NCI-H187 (cell line): ENCODE data around the gene GSTA5.
"Not testable (repeated sequence)": the region's sequence is repeated elsewhere in the genome, so short reads cannot be mapped to it uniquely, and the experiment has no call there.

ENCODE experiments used
- DNase-seq, 2 experiments: peaks; one replicate each; lab custom pipeline; 2025; lab: John Stamatoyannopoulos, UW

Gene GSTA5

GRCh38 chr6:52840763-52841585 lies at the start of gene GSTA5:
TSS of gene GSTA5 (minus strand) at chr6:52840813.
- no peak for DNase-seq

- no peak for DNase-seq
Measured at GRCh38 chr6:52890018-52890417, 49.4 kb upstream of the GSTA5 start.

- DNase-seq = no peak
Measured at GRCh38 chr6:52887910-52888524, 47.4 kb upstream of the GSTA5 start.

- DNase-seq = peak; percentile 24 to 30
Measured at GRCh38 chr6:52881996-52882841, 41.6 kb upstream of the GSTA5 start.

GRCh38 chr6:52881662-52881995 lies 41.0 kb upstream of the GSTA5 start:
- no peak for DNase-seq

GRCh38 chr6:52877786-52878185 lies 37.2 kb upstream of the GSTA5 start:
- no peak for DNase-seq

GRCh38 chr6:52877168-52877567 lies 36.6 kb upstream of the GSTA5 start:
- DNase-seq = no peak

GRCh38 chr6:52876056-52876787 lies 35.6 kb upstream of the GSTA5 start:
- no peak for DNase-seq

- no peak for DNase-seq
Measured at GRCh38 chr6:52872031-52872430, 31.4 kb upstream of the GSTA5 start.

- no peak for DNase-seq
Measured at GRCh38 chr6:52871621-52872020, 31.0 kb upstream of the GSTA5 start.

GRCh38 chr6:52870335-52871091 lies 29.9 kb upstream of the GSTA5 start:
- DNase-seq = not testable (repeated sequence)

GRCh38 chr6:52868899-52869298 lies 28.3 kb upstream of the GSTA5 start:
- not testable (repeated sequence) for DNase-seq

- no peak for DNase-seq
Measured at GRCh38 chr6:52868240-52868639, 27.6 kb upstream of the GSTA5 start.

GRCh38 chr6:52861151-52861550 lies 20.5 kb upstream of the GSTA5 start:
- DNase-seq = not testable (repeated sequence)

- DNase-seq = no peak
Measured at GRCh38 chr6:52858416-52858815, 17.8 kb upstream of the GSTA5 start.

- peak in 1 of 2 experiments; percentile 21 for DNase-seq
Measured at GRCh38 chr6:52856137-52856536, 15.5 kb upstream of the GSTA5 start.

GRCh38 chr6:52849137-52849536 lies 8.5 kb upstream of the GSTA5 start:
- no peak for DNase-seq

- no peak for DNase-seq
Measured at GRCh38 chr6:52846002-52846401, 5.4 kb upstream of the GSTA5 start.

- DNase-seq = no peak
Measured at GRCh38 chr6:52843605-52844004, 3.0 kb upstream of the GSTA5 start.

GRCh38 chr6:52839124-52840055 lies 1.2 kb downstream of the GSTA5 start:
- peak in 1 of 2 experiments; percentile 14 for DNase-seq
